Nucleus accumbens (tissue), 56 donors: Measurements from ENCODE around the gene LIN7A.

Experiments used
- DNase-seq, 56 donors: peaks; one replicate each; lab custom pipeline; 2025; lab: John Stamatoyannopoulos, UW

Gene LIN7A

DNA sequence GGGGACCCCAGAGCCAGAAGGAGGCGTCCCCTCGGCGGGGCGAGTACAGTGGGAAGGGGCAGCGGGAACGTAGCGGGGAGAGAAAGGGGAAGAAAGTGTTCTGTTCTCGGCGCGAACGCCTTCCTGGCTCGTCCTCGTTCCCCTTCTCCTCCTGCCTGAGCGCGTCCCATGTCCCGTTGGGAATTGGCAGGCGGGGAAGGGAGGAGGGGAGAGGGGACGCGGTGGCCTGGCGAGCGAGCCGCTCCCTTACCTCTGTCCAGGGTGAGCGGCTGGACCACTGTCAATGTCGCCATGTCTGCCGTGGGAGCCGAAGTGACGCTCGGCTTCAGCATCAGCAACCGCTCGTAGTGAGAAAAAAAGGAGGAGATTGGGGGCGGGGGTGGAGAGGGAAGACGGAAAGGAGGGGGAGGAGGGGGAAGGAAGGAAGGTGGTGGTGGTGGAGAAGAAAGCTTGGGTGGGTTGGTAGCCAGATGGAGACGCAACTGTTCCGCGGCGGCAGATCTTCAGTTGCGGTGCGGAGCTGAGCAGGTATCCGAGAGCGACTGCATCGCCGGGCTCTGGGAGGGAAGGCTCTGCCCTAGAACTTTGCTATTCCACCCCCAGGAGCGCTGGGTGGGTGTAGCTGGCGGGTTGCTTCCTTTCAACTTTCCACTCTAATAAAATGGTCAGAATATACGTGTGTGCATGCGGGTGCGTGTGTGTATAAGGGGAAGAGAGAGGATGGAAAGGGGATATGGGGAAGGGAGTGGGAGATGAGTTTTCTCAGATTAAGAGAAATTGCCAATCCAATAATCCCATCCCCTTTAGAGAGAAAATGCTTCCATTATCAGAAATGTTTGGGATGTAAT lies at the start of gene LIN7A:
Gene LIN7A (minus strand): TSS at position 544 of the 848 bp plus-strand sequence. CDS start 212 bp downstream, at position 332.
- DNase-seq: peak in 42 of 56 donors; percentile 6 to 75 (median 48)

DNA sequence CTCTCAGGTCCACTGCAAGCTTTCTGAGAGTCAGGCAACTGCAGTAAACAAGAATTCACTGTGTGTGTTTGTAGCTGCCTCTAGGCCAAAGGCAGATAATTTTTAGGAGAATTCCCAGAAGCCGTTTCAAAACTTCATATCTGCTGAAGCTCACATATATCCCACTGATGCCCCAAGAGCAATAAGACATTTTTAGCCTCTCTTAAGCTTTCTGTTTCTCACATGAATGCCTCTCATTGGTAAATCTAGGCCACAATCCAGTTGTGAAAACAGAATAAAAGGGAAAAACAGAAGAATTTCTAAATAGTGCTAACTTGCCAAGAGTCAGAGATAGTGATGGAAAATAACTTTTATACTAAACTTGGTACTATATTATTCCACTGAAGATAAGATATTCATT lies 48.5 kb upstream of the LIN7A start:
- no peak for DNase-seq

- DNase-seq: no peak
These were observed 42.1 kb upstream of the LIN7A start for GRCh38 chr12:80979816-80980215.

GRCh38 chr12:80979251-80979650 lies 41.5 kb upstream of the LIN7A start:
- no peak for DNase-seq

GRCh38 chr12:80977346-80977745 lies 39.6 kb upstream of the LIN7A start:
- DNase-seq: no peak

DNA sequence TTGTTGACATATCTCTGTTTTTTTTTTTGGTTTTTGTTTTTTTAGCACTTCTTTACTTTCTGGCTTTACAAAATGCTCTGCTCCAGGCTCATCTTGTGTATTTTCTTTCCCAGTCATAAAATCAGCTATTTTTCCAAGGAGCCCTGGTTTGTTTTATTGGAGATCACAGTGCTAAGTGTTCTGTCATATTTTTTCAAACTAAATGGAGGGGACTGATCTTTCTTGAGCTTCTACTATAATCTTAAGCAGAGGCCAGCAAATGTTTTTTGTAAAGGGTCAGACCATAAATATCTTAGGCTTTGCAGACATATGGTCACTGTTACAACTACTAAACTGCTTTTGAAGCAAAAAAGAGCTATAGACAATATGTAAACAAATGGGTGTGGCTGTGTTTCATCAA lies 30.6 kb upstream of the LIN7A start:
- DNase-seq: no peak

GRCh38 chr12:80967565-80967964 lies 29.8 kb upstream of the LIN7A start:
- no peak for DNase-seq

DNA sequence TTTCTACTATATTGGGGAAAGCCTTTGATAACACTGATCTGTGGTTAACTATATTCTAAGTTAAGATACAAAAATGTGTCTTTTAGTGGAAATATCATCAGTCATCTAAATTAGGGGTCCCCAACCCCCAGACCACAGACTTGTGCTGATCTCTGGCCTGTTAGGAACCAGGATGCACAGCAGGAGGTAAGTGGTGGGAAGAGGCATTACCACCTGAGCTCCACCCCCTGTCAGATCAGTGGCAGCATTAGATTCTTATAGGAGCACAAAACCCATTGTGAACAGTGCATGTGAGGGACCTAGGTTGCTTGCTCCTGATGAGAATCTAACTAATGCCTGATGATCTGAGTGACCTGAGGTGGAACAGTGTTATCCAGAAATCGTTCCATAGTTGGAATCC lies 28.3 kb upstream of the LIN7A start:
- DNase-seq: no peak

DNA sequence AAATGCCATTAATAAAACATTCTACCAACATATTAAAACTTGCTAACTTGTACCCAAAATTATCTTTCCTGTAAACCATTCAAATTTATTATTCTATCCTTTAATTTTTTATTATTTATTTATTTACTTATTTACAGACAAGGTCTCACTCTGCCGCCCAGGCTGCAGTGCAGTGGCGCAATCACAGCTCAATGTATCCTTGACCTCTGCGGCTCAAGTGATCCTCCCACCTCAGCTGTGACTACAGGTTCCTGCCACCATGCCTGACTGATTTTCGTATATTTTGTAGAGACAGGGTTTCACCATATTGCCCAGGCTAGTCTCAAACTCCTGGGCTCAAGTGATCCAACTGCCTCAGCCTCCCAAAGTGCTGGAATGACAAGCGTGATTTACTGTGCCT lies 20.4 kb upstream of the LIN7A start:
- DNase-seq: no peak

GRCh38 chr12:80954857-80955520 lies 17.3 kb upstream of the LIN7A start:
- DNase-seq: no peak

GRCh38 chr12:80952443-80952842 lies 14.7 kb upstream of the LIN7A start:
- no peak for DNase-seq

DNA sequence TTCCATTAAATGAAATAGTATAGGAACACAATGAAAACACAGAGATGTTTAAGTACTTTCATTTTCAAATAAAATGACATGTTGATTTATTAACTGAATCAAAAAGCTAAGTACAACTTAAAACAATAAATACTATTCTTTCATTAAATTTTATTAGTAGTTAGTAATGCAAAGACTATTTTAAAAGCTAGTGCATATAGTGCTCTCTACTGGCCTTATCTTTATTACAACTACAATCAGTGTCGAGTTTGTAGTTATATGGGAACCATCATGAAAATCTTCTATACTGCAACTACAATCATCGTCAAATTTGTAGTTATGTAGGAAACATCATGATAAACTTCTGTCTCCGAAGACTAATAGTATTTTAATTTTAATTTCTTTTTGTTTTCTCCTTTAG lies 8.9 kb upstream of the LIN7A start:
- no peak for DNase-seq

GRCh38 chr12:80943338-80943737 lies 5.6 kb upstream of the LIN7A start:
- no peak for DNase-seq

- DNase-seq: no peak
These were observed 4.2 kb upstream of the LIN7A start for GRCh38 chr12:80941916-80942315.

GRCh38 chr12:80939231-80939950 lies 1.7 kb upstream of the LIN7A start:
- DNase-seq: no peak

- no peak for DNase-seq
These were observed 663 bp upstream of the LIN7A start for GRCh38 chr12:80938397-80938796.

GRCh38 chr12:80936642-80937390 lies 918 bp downstream of the LIN7A start:
- peak in 44 of 56 donors; percentile 7 to 69 (median 38) for DNase-seq

- peak in 2 of 56 donors; percentile 45 to 69 for DNase-seq
These were observed 1.4 kb downstream of the LIN7A start for GRCh38 chr12:80936353-80936641.

GRCh38 chr12:80935111-80935510 lies 2.6 kb downstream of the LIN7A start:
- no peak for DNase-seq

DNA sequence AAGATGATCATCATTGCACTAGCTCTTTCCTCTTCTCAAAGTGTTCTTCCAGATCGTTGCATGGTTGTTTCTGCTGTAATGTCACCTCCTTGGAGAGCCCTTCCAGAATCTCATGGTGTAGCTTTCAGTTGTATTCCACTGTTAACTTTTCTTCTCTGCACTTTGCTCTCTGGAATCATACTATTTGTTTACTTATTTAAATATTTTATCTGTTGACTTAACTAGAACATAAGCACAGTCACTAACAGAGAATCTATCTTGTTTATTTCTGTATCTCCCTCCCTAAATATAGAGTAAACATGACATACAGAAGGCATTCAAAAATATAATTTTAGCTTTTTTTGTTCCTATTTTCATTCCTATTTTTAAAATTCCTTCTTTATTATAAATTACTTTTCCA lies 11.8 kb downstream of the LIN7A start:
- no peak for DNase-seq

- no peak for DNase-seq
These were observed 12.5 kb downstream of the LIN7A start for GRCh38 chr12:80925237-80925636.
